Body of pancreas (tissue), 4 donors: Measurements from ENCODE around the gene ADPRHL1.
A peak's percentile ranks its signal among the peaks of the same experiment; 100 is the strongest.

Experiments
- CTCF ChIP-seq, 7 experiments: fragments of 450-650 bp in 4 of 7; fragments of 200-600 bp in 3 of 7; sonication (generic) in 3 of 7; IDR thresholded peaks; one replicate each; pipeline ENCODE4 v1.5.1; 2016 to 2019; ENCODE audit warnings: antibody characterized with exemption in 7 of 7
- POLR2A ChIP-seq, 3 donors: fragments of 450-650 bp; IDR thresholded peaks; one replicate each; pipeline ENCODE4 v1.6.1; 2016; ENCODE audit warnings: antibody characterized with exemption in 3 of 3, mild to moderate bottlenecking in 2 of 3

- TF ChIP-seq CTCF (IDR thresholded peaks at IDR 0.05) (peak in 2 of 7 experiments; percentile 0 to 3), POLR2A (IDR thresholded peaks at IDR 0.05) (peak; percentile 75 to 94 (median 78))
Observed at GRCh38 chr13:113490496-113491417, 37.5 kb upstream of the ADPRHL1 start, which contains the start of gene DCUN1D2.
